Lower lobe of right lung (tissue), 2 donors: ENCODE measurements around the gene BDNF. TPM values are rescaled to one million over a fixed set of nuclear protein-coding genes. Genes with fewer than 3 reads are reported as not detected.

Source experiments
- ATAC-seq, 2 donors: fragments of 200-7000 bp; cut with Tn5 transposase; one replicate each; pipeline ENCODE4 v1.9.1; 2020 to 2022; ENCODE audit warnings: mild to moderate bottlenecking in 2 of 2, moderate library complexity in 2 of 2
- DNase-seq: peaks from one replicate; pipeline ENCODE4 v3.0.0-alpha.2; 2020
- H3K27ac ChIP-seq: fragments of 200-600 bp; one replicate; pipeline ENCODE4 v1.8.0; 2022
- H3K27me3 ChIP-seq: fragments of 200-600 bp; one replicate; pipeline ENCODE4 v1.8.0; 2022; ENCODE audit warnings: low read depth
- H3K36me3 ChIP-seq: fragments of 200-600 bp; one replicate; pipeline ENCODE4 v1.8.0; 2022; ENCODE audit warnings: mild to moderate bottlenecking
- H3K4me1 ChIP-seq: fragments of 200-600 bp; one replicate; pipeline ENCODE4 v1.8.0; 2022
- H3K4me3 ChIP-seq: fragments of 200-600 bp; one replicate; pipeline ENCODE4 v1.8.0; 2022; ENCODE audit warnings: mild to moderate bottlenecking
- H3K9me3 ChIP-seq: fragments of 200-600 bp; one replicate; pipeline ENCODE4 v1.8.0; 2022
- intact Hi-C: fragments of 100-400 bp; cut with DNase I; formaldehyde crosslinking; loops from one replicate; pipeline ENCODE4 v1.11.0; 2022
- total RNA-seq: library from RNA; stranded (reverse); fragmentation: NEBNext Ultra II Directional; extraction: Animal tissue kit (Norgen Biotek cat#: 25700); gene quantifications from one replicate; pipeline ENCODE4 v1.2.1, GENCODE V29; 2021
- TF ChIP-seq, protein P1 (sequence below): fragments of 200-600 bp; IDR thresholded peaks from one replicate; pipeline ENCODE4 v1.8.0; 2022; ENCODE audit warnings: antibody characterized with exemption, mild to moderate bottlenecking
- donor health status: DM: no; HTN: yes; CAD: no; lungs with severe emphysema.

Gene BDNF
- total RNA-seq, 1 donor from 2014 or later = 3.4 TPM

DNA sequence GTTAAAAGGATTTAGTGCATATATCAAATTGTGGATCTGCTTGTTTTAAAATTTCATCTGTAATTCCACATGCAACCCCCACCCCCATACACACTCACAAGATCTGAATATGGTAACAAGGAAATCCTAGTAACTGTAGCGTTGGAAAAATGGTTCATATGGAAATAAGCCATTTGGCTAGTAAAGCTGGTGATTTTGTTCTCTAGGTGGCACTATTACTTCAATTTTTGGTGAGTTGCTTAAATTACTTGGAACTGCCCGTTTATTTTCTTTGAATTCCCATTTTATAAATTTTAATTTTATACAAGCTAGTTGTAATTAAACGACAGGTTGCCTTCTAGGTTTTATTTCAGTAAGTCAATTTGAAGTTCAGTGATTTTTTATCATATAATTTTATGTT lies 5.3 kb downstream of the BDNF start:
- intact Hi-C loops = no loop called here
- no peak overlapping the region for H3K27ac ChIP-seq
- no peak for ATAC-seq
- H3K4me3 ChIP-seq = no peak overlapping the region
- no peaks in the 10 kb centered on the region for H3K36me3 ChIP-seq
- no peak for DNase-seq
- H3K27me3 ChIP-seq = peaks cover 40% of the 10 kb centered on the region
- H3K9me3 ChIP-seq = no peaks in the 10 kb centered on the region
- TF ChIP-seq, protein P1, sequence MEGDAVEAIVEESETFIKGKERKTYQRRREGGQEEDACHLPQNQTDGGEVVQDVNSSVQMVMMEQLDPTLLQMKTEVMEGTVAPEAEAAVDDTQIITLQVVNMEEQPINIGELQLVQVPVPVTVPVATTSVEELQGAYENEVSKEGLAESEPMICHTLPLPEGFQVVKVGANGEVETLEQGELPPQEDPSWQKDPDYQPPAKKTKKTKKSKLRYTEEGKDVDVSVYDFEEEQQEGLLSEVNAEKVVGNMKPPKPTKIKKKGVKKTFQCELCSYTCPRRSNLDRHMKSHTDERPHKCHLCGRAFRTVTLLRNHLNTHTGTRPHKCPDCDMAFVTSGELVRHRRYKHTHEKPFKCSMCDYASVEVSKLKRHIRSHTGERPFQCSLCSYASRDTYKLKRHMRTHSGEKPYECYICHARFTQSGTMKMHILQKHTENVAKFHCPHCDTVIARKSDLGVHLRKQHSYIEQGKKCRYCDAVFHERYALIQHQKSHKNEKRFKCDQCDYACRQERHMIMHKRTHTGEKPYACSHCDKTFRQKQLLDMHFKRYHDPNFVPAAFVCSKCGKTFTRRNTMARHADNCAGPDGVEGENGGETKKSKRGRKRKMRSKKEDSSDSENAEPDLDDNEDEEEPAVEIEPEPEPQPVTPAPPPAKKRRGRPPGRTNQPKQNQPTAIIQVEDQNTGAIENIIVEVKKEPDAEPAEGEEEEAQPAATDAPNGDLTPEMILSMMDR = no peak
- peaks cover 15% of the 10 kb centered on the region for H3K4me1 ChIP-seq

GRCh38 chr11:27693398-27693797 lies 6.9 kb downstream of the BDNF start:
- DNase-seq (no peak), ATAC-seq (no peak)
- Histone ChIP-seq H3K9me3 (no peaks in the 10 kb centered on the region), H3K4me3 (no peak overlapping the region), H3K36me3 (no peaks in the 10 kb centered on the region), H3K27ac (no peak overlapping the region), H3K4me1 (no peaks in the 10 kb centered on the region), H3K27me3 (peaks cover 24% of the 10 kb centered on the region)
- intact Hi-C loops = no loop called here
- TF ChIP-seq, protein P1 = no peak

DNA sequence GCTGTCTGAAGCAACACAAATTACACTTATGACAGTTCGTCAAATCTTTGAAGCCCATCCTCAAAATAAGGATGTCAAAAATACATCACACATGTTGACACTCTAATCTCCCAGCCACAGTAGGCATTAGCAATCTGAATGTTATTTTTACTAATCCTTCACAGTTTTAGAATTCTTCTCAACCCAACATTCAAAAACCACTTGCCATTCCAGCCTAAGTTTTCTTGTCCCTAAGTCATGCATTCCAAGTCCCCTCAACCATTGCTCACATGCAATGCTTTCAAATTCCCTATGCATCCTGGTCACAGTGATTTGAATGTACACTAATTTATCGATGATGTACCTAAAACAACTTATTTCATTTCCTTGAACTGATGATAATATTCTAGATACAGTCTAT lies 7.5 kb downstream of the BDNF start:
- intact Hi-C loops = no loop called here
- no peaks in the 10 kb centered on the region for H3K36me3 ChIP-seq
- ATAC-seq = no peak
- peaks cover 17% of the 10 kb centered on the region for H3K27me3 ChIP-seq
- H3K4me1 ChIP-seq = no peaks in the 10 kb centered on the region
- no peak for DNase-seq
- TF ChIP-seq, protein P1 = no peak
- H3K27ac ChIP-seq = no peak overlapping the region
- H3K9me3 ChIP-seq = no peaks in the 10 kb centered on the region
- no peak overlapping the region for H3K4me3 ChIP-seq

DNA sequence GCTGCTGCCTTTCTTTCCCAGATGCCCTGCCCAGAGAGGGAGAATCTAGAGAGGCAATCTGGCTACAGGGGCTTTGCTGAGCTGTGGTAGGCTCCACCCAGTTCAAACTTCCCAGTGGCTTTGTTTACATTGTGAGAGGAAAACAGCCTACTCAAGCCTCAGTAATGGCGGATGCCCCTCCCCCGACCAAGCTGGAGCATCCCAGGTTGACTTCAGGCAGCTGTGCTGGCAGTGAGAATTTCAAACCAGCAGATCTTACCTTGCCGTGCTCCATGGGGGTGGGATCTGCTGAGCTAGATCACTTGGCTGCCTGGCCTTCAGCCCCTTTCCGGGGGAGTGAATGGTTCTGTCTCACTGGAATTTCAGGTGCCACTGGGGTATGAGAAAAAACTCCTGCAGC lies 12.2 kb downstream of the BDNF start:
- Histone ChIP-seq H3K9me3 (no peaks in the 10 kb centered on the region), H3K36me3 (no peaks in the 10 kb centered on the region), H3K4me3 (no peak overlapping the region), H3K27me3 (no peaks in the 10 kb centered on the region), H3K27ac (no peak overlapping the region), H3K4me1 (no peaks in the 10 kb centered on the region)
- ATAC-seq = no peak
- TF ChIP-seq, protein P1 = no peak
- intact Hi-C loops = no loop called here
- no peak for DNase-seq

DNA sequence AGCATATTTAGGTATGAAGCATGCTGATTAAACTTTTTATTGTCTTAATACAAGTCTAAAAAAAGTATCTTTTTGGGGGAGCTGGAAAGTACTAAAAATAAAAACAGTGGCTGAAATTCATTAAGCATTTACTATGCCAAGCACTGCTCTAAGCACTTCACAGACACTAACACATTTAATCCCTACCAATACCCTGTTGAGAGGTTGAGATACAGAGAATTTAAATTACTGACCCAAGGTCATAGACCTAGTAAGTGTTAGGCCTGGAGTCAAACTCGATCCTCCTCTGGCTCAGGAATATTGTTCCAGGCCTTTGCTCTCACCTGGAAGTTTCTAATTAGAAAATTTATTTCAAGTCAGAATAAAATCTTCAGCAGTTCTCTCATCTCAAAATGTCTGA lies 18.6 kb downstream of the BDNF start:
- TF ChIP-seq, protein P1 = no peak
- DNase-seq = no peak
- no peak for ATAC-seq
- Histone ChIP-seq H3K9me3 (no peaks in the 10 kb centered on the region), H3K4me1 (no peaks in the 10 kb centered on the region), H3K27me3 (no peaks in the 10 kb centered on the region), H3K4me3 (no peak overlapping the region), H3K36me3 (no peaks in the 10 kb centered on the region), H3K27ac (no peak overlapping the region)
- intact Hi-C loops = no loop called here
